Choroid plexus epithelial cell (primary cell): ENCODE measurements around the gene PDGFD.

ENCODE experiments used
- DNase-seq: peaks from one replicate; pipeline ENCODE4 v3.0.0-alpha.2; 2010; ENCODE audit warnings: low read depth
- H3K4me3 ChIP-seq: 2 replicates; pipeline ENCODE4 v1.5.1; 2011; ENCODE audit warnings: low read depth, mild to moderate bottlenecking, control low read depth, low read length, moderate library complexity
- CTCF ChIP-seq: conservative IDR thresholded peaks from 2 replicates; pipeline ENCODE4 v1.5.1; 2011; ENCODE audit warnings: low read depth, mild to moderate bottlenecking, control low read depth, inconsistent platforms, low read length, moderate library complexity

Gene PDGFD

GRCh38 chr11:103880968-103881367 lies 283.0 kb downstream of the PDGFD start:
- no peak overlapping the region for H3K4me3 ChIP-seq
- no peak for DNase-seq
- TF ChIP-seq CTCF = no peak

GRCh38 chr11:103878646-103879045 lies 285.3 kb downstream of the PDGFD start:
- DNase-seq = no peak
- H3K4me3 ChIP-seq = no peak overlapping the region
- TF ChIP-seq CTCF = no peak

- H3K4me3 ChIP-seq = no peak overlapping the region
- peak; percentile 48 for TF ChIP-seq CTCF
- DNase-seq = peak; percentile 53
Observed at GRCh38 chr11:103877221-103877620, 286.7 kb downstream of the PDGFD start.

- DNase-seq = no peak
- no peak overlapping the region for H3K4me3 ChIP-seq
- no peak for TF ChIP-seq CTCF
Observed at GRCh38 chr11:103875855-103876510, 288.0 kb downstream of the PDGFD start.

GRCh38 chr11:103872748-103873147 lies 291.2 kb downstream of the PDGFD start:
- DNase-seq = no peak
- TF ChIP-seq CTCF = no peak
- H3K4me3 ChIP-seq = no peak overlapping the region

- H3K4me3 ChIP-seq = no peak overlapping the region
- DNase-seq = no peak
- no peak for TF ChIP-seq CTCF
Observed at GRCh38 chr11:103871923-103872551, 291.9 kb downstream of the PDGFD start.

GRCh38 chr11:103870821-103871309 lies 293.1 kb downstream of the PDGFD start:
- no peak for TF ChIP-seq CTCF
- H3K4me3 ChIP-seq = no peak overlapping the region
- DNase-seq = peak; percentile 27
